Uterus (tissue), 4 donors: ENCODE measurements around the gene PPP3CB. TPM values are rescaled to one million over a fixed set of nuclear protein-coding genes. Genes with fewer than 3 reads are reported as not detected.

Experiments
- DNase-seq, 2 donors: peaks; one replicate each; pipeline ENCODE4 v3.0.0-alpha.2; 2019 to 2020
- H3K27ac ChIP-seq, 2 donors: fragments of 200-600 bp; sonication (generic); 1 replicate in 1 of 2; 2 replicates in 1 of 2; pipeline ENCODE4 v1.5.1; 2016 to 2018
- H3K27me3 ChIP-seq, 2 donors: fragments of 200-600 bp; sonication (generic); one replicate each; pipeline ENCODE4 v1.5.1; 2018 to 2019; ENCODE audit warnings: control low read depth in 1 of 2
- H3K36me3 ChIP-seq, 2 donors: fragments of 200-600 bp; sonication (generic); one replicate each; pipeline ENCODE4 v1.5.1; 2019; ENCODE audit warnings: control low read depth in 1 of 2
- H3K4me1 ChIP-seq, 2 donors: fragments of 200-600 bp; sonication (generic); one replicate each; pipeline ENCODE4 v1.5.1; 2018 to 2019; ENCODE audit warnings: control low read depth in 1 of 2
- H3K4me3 ChIP-seq, 2 donors: fragments of 200-600 bp; sonication (generic); 1 replicate in 1 of 2; 2 replicates in 1 of 2; pipeline ENCODE4 v1.5.1; 2018 to 2019; ENCODE audit warnings: mild to moderate bottlenecking in 1 of 2
- H3K9me3 ChIP-seq, 2 donors: fragments of 200-600 bp; sonication (generic); one replicate each; pipeline ENCODE4 v1.5.1; 2019; ENCODE audit warnings: control low read depth in 1 of 2
- POLR2A ChIP-seq, 2 donors: fragments of 450-650 bp; IDR thresholded peaks; one replicate each; pipeline ENCODE4 v1.6.1; 2016; ENCODE audit warnings: antibody characterized with exemption in 2 of 2, mild to moderate bottlenecking in 1 of 2, moderate library complexity in 1 of 2
- intact Hi-C: fragments of 100-400 bp; cut with DNase I; formaldehyde crosslinking; loops from one replicate; pipeline ENCODE4 v1.15.1; 2023; ENCODE audit warnings: low total_unique reads
- total RNA-seq, 4 donors: library from RNA; depleted of rRNA in 3 of 4; stranded (reverse); fragments of >200 nt in 3 of 4; gene quantifications; one replicate each; pipeline versions ENCODE4 v1.1.0 to v1.2.4, GENCODE V29; 2014 to 2023
- TF ChIP-seq, protein P1 (sequence below), 4 experiments: fragments of 200-600 bp in 2 of 4; fragments of 450-650 bp in 2 of 4; sonication (generic) in 2 of 4; IDR thresholded peaks; one replicate each; pipeline ENCODE4 v1.5.1; 2016 to 2019; ENCODE audit warnings: antibody characterized with exemption in 4 of 4, mild to moderate bottlenecking in 2 of 4, moderate library complexity in 1 of 4
- donor health status: DM: yes; HTN: yes; CAD: no.

Gene PPP3CB
- total RNA-seq, 4 donors from 2014 or later = 40.0 to 80.5 (median 70.1) TPM

- Histone ChIP-seq H3K4me3 (no peak overlapping the region), H3K27ac (no peak overlapping the region), H3K36me3 (no peaks in the 10 kb centered on the region), H3K27me3 (no peaks in the 10 kb centered on the region), H3K9me3 (no peaks in the 10 kb centered on the region), H3K4me1 (peaks cover 4% of the 10 kb centered on the region in 2 donors)
- intact Hi-C loops = no loop called here
- TF ChIP-seq POLR2A (IDR thresholded peaks at IDR 0.05) = no peak
- TF ChIP-seq, protein P1, sequence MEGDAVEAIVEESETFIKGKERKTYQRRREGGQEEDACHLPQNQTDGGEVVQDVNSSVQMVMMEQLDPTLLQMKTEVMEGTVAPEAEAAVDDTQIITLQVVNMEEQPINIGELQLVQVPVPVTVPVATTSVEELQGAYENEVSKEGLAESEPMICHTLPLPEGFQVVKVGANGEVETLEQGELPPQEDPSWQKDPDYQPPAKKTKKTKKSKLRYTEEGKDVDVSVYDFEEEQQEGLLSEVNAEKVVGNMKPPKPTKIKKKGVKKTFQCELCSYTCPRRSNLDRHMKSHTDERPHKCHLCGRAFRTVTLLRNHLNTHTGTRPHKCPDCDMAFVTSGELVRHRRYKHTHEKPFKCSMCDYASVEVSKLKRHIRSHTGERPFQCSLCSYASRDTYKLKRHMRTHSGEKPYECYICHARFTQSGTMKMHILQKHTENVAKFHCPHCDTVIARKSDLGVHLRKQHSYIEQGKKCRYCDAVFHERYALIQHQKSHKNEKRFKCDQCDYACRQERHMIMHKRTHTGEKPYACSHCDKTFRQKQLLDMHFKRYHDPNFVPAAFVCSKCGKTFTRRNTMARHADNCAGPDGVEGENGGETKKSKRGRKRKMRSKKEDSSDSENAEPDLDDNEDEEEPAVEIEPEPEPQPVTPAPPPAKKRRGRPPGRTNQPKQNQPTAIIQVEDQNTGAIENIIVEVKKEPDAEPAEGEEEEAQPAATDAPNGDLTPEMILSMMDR (IDR thresholded peaks at IDR 0.05) = no peak
- no peak for DNase-seq
These were observed 1.8 kb upstream of the PPP3CB start for GRCh38 chr10:73497623-73498022.

DNA sequence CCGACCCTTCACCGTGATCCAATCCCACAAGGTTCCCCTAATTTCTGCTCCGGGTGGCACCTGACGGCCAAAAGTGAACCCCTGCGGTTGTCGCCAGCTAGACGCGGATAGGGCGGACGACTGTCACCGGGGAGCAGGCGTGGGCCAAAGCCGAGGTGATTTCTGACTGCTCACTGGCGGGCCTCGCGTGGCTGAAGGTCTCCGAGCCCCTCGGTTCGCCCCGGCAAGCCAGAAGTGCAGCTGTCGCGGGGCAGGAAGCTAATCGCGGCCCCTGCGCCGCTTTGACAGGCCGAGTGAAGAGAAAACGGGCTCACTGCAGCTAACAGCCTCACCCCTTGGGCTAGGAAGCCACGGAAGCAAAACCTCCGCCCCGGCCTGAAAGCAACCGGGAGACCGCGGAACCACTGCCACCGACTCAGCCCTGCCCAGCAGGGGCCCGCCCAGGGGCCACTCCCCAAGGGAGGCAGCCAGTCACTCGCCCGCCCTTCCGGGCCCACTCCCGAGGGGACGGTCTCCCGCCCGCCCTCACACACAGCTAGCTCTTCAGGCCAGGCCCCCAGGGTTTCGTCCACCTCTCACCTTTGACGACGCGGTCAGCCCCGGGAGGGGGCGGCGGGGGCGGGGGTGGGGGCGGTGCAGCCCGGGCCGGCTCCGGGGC lies 469 bp downstream of the PPP3CB start:
- TF ChIP-seq POLR2A (IDR thresholded peaks at IDR 0.05) = peak in 1 of 2 donors; percentile 41
- TF ChIP-seq, protein P1 (IDR thresholded peaks at IDR 0.05) = peak in 1 of 4 experiments; percentile 4
- peaks cover 4% of the 10 kb centered on the region in 2 donors for H3K4me1 ChIP-seq
- H3K9me3 ChIP-seq = no peaks in the 10 kb centered on the region
- H3K4me3 ChIP-seq = peak overlapping the region; percentile 70 to 91
- peak overlapping the region; percentile 94 to 99 for H3K27ac ChIP-seq
- no peaks in the 10 kb centered on the region for H3K27me3 ChIP-seq
- intact Hi-C loops = no loop called here
- DNase-seq = peak; percentile 78 to 79
- H3K36me3 ChIP-seq = no peaks in the 10 kb centered on the region

GRCh38 chr10:73494877-73495225 lies 973 bp downstream of the PPP3CB start:
- H3K27ac ChIP-seq = peak overlapping the region; percentile 94 to 99
- intact Hi-C loops = no loop called here

GRCh38 chr10:73494213-73494612 lies 1.6 kb downstream of the PPP3CB start:
- no peak for TF ChIP-seq POLR2A (IDR thresholded peaks at IDR 0.05)
- TF ChIP-seq, protein P1 (IDR thresholded peaks at IDR 0.05) = no peak
- Histone ChIP-seq H3K4me1 (peaks cover 4% of the 10 kb centered on the region in 2 donors), H3K27ac (peak overlapping the region in 1 of 2 donors; percentile 94), H3K27me3 (no peaks in the 10 kb centered on the region), H3K9me3 (no peaks in the 10 kb centered on the region), H3K4me3 (peak overlapping the region in 1 of 2 donors; percentile 14), H3K36me3 (no peaks in the 10 kb centered on the region)
- intact Hi-C loops = no loop called here
- DNase-seq = no peak

More at GRCh38 chr10:73494877-73495225, 973 bp downstream of the PPP3CB start:
- Histone ChIP-seq H3K4me3 (peak overlapping the region; percentile 70 to 91), H3K4me1 (peaks cover 4% of the 10 kb centered on the region in 2 donors), H3K36me3 (no peaks in the 10 kb centered on the region), H3K27me3 (no peaks in the 10 kb centered on the region), H3K9me3 (no peaks in the 10 kb centered on the region)
- TF ChIP-seq, protein P1 (IDR thresholded peaks at IDR 0.05) = no peak
- TF ChIP-seq POLR2A (IDR thresholded peaks at IDR 0.05) = no peak
- no peak for DNase-seq

- no peaks in the 10 kb centered on the region for H3K27me3 ChIP-seq
- H3K36me3 ChIP-seq = no peaks in the 10 kb centered on the region
- DNase-seq = no peak
- H3K9me3 ChIP-seq = no peaks in the 10 kb centered on the region
- peak overlapping the region in 1 of 2 donors; percentile 15 for H3K27ac ChIP-seq
- intact Hi-C loops = no loop called here
- H3K4me1 ChIP-seq = peaks cover 4% of the 10 kb centered on the region in 2 donors
- H3K4me3 ChIP-seq = peak overlapping the region in 1 of 2 donors; percentile 14
- no peak for TF ChIP-seq POLR2A (IDR thresholded peaks at IDR 0.05)
- TF ChIP-seq, protein P1 (IDR thresholded peaks at IDR 0.05) = no peak
These were observed 2.0 kb downstream of the PPP3CB start for GRCh38 chr10:73493781-73494180.
